ENCODE measurements around the gene ARL8B. TPM values are rescaled to one million over a fixed set of nuclear protein-coding genes. Genes with fewer than 3 reads are reported as not detected.
"Not testable (repeated sequence)": the region's sequence is repeated elsewhere in the genome, so short reads cannot be mapped to it uniquely, and the experiment has no call there.

Gene ARL8B
- total and polyA plus RNA-seq, 2 donors (not counting 1 experiment from before 2014, with no cell fraction given), result 14.5 to 67.3 TPM

DNA sequence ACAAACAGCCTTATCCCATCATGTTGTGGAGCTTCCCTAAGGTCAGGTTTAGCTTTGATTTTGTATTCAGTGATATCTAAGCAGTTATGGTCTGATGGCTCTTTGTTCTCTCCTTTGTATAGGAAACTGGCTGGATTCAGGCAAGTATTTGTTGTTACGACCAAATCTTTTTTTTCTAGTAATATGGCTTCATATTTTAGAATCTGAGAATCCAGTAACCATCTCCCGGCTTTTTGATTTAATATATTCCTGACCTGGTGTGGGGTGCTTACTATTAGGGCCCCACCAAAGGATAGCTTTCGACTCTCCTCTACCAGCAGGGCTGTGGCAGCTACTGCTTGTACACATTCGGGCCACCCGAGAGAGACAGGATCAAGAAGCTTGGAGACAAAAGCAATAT is 23.0 kb downstream of the ARL8B start:
- no peak for DNase-seq
- H3K27me3 Mint-ChIP-seq, result no peaks in the 10 kb centered on the region
- TF ChIP-seq, protein P1, sequence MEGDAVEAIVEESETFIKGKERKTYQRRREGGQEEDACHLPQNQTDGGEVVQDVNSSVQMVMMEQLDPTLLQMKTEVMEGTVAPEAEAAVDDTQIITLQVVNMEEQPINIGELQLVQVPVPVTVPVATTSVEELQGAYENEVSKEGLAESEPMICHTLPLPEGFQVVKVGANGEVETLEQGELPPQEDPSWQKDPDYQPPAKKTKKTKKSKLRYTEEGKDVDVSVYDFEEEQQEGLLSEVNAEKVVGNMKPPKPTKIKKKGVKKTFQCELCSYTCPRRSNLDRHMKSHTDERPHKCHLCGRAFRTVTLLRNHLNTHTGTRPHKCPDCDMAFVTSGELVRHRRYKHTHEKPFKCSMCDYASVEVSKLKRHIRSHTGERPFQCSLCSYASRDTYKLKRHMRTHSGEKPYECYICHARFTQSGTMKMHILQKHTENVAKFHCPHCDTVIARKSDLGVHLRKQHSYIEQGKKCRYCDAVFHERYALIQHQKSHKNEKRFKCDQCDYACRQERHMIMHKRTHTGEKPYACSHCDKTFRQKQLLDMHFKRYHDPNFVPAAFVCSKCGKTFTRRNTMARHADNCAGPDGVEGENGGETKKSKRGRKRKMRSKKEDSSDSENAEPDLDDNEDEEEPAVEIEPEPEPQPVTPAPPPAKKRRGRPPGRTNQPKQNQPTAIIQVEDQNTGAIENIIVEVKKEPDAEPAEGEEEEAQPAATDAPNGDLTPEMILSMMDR (IDR thresholded peaks at IDR 0.05), result no peak
- TF ChIP-seq EZH2 (IDR thresholded peaks at IDR 0.05; ENCODE audit: borderline replicate concordance, insufficient read depth, low read depth, low read length, poor library complexity, severe bottlenecking), result no peak
- peaks cover 6% of the 10 kb centered on the region for H3K9me3 Mint-ChIP-seq (ENCODE audit: insufficient read depth)
- H3K27ac Mint-ChIP-seq, result no peak overlapping the region
- WGBS (ENCODE audit: insufficient coverage), result 100% methylated on average over 2 of the region's 5 CpGs
- ATAC-seq (ENCODE audit: low read depth), result no peak
- peaks cover 68% of the 10 kb centered on the region for H3K4me1 Mint-ChIP-seq
- H3K27me3 ChIP-seq (replicated peaks in 1 of 4; ENCODE audit: control extremely low read depth in 1 of 4, control insufficient read depth in 3 of 4, insufficient read depth in 4 of 4, low read length in 3 of 4), result no peaks in the 10 kb centered on the region
- H3K4me2 ChIP-seq (replicated peaks; ENCODE audit: low read depth, low read length, poor library complexity, severe bottlenecking), result no peak overlapping the region
- POLR2A ChIA-PET, result no interaction called here
- peaks cover 0 to 9% of the 10 kb centered on the region in 2 experiments for H3K36me3 ChIP-seq (replicated peaks in 1 of 2; ENCODE audit: control extremely low read depth in 1 of 2, control insufficient read depth in 1 of 2, extremely low read depth in 1 of 2, insufficient read depth in 2 of 2, low read length in 1 of 2)
- peaks cover 10 to 16% of the 10 kb centered on the region in 2 donors for H3K4me1 ChIP-seq (ENCODE audit: control insufficient read depth in 2 of 2, insufficient read depth in 2 of 2, low read length in 2 of 2)
- no peak overlapping the region for H3K4me3 ChIP-seq (ENCODE audit: control extremely low read depth in 1 of 5, extremely low read depth in 1 of 5, insufficient read depth in 1 of 5, low read depth in 2 of 5, low read length in 4 of 5)
- peaks cover 100% of the 10 kb centered on the region for H3K79me2 ChIP-seq (ENCODE audit: control insufficient read depth, insufficient read depth, low read length)
- H2AFZ ChIP-seq (ENCODE audit: insufficient read depth, low read depth, low read length, poor library complexity, severe bottlenecking), result no peak overlapping the region
- CTCF ChIA-PET, result interaction anchor here (1.1 kb wide), 1 partner anchor 9 kb away, joined by 3 read pairs; no protein-coding TSS in a partner anchor
- intact Hi-C loops (cut with micrococcal nuclease), result no loop called here
- H3K27ac ChIP-seq (ENCODE audit: low read length in 2 of 2), result no peak overlapping the region
- peaks cover 93% of the 10 kb centered on the region for H4K20me1 ChIP-seq (ENCODE audit: control insufficient read depth, insufficient read depth, low read length, poor library complexity, severe bottlenecking)
- H3K4me3 Mint-ChIP-seq, result no peak overlapping the region
- no peak overlapping the region for H3K9ac ChIP-seq (ENCODE audit: low read length)
- peaks cover 4 to 24% (median 8%) of the 10 kb centered on the region in 3 donors for H3K9me3 ChIP-seq (ENCODE audit: control extremely low read depth in 1 of 3, control insufficient read depth in 2 of 3, insufficient read depth in 1 of 3, low read length in 2 of 3)

DNA sequence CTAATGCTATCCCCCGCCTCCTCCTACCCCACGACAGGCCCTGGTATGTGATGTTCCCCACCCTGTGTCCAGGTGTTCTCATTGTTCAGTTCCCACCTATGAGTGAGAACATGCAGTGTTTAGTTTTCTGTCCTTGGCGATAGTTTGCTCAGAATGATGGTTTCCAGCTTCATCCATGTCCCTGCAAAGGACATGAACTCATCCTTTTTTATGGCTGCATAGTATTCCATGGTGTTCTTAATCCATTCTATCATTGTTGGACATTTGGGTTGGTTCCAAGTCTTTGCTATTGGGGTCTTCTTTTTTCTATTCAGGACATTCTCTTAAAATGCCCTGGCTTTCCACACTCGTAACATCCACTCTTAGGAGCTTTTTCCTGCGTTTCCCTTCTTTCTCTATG is 25.1 kb downstream of the ARL8B start:
- ATAC-seq (ENCODE audit: low read depth); intact Hi-C loops (cut with micrococcal nuclease); H3K9ac ChIP-seq (ENCODE audit: low read length); H3K4me3 Mint-ChIP-seq; H3K27me3 ChIP-seq (replicated peaks in 1 of 4; ENCODE audit: control extremely low read depth in 1 of 4, control insufficient read depth in 3 of 4, insufficient read depth in 4 of 4, low read length in 3 of 4); CTCF ChIA-PET; H3K4me1 ChIP-seq (ENCODE audit: control insufficient read depth in 2 of 2, insufficient read depth in 2 of 2, low read length in 2 of 2); H3K27ac ChIP-seq (ENCODE audit: low read length in 2 of 2); H2AFZ ChIP-seq (ENCODE audit: insufficient read depth, low read depth, low read length, poor library complexity, severe bottlenecking); H3K4me2 ChIP-seq (replicated peaks; ENCODE audit: low read depth, low read length, poor library complexity, severe bottlenecking); DNase-seq; H3K27me3 Mint-ChIP-seq; H3K27ac Mint-ChIP-seq; H3K4me3 ChIP-seq (ENCODE audit: control extremely low read depth in 1 of 5, extremely low read depth in 1 of 5, insufficient read depth in 1 of 5, low read depth in 2 of 5, low read length in 4 of 5); H3K36me3 ChIP-seq (replicated peaks in 1 of 2; ENCODE audit: control extremely low read depth in 1 of 2, control insufficient read depth in 1 of 2, extremely low read depth in 1 of 2, insufficient read depth in 2 of 2, low read length in 1 of 2); H3K9me3 Mint-ChIP-seq (ENCODE audit: insufficient read depth): not testable (repeated sequence)
- no CpG with 5 or more reads among the region's 5 CpGs for WGBS (ENCODE audit: insufficient coverage)
- peaks cover 96% of the 10 kb centered on the region for H3K79me2 ChIP-seq (ENCODE audit: control insufficient read depth, insufficient read depth, low read length)
- peaks cover 62% of the 10 kb centered on the region for H3K4me1 Mint-ChIP-seq
- H3K9me3 ChIP-seq (ENCODE audit: control extremely low read depth in 1 of 3, control insufficient read depth in 2 of 3, insufficient read depth in 1 of 3, low read length in 2 of 3), result peaks cover 4 to 19% (median 13%) of the 10 kb centered on the region in 3 donors
- POLR2A ChIA-PET, result interaction anchor here (1.0 kb wide), 1 partner anchor 24 kb away, joined by 3 read pairs; no protein-coding TSS in a partner anchor
- H4K20me1 ChIP-seq (ENCODE audit: control insufficient read depth, insufficient read depth, low read length, poor library complexity, severe bottlenecking), result peaks cover 85% of the 10 kb centered on the region
